HPDE6-E6E7 (cell line): ENCODE results near the gene KANSL1.

Experiments used
- DNase-seq: peaks from one replicate; pipeline ENCODE4 v3.0.0; 2011; ENCODE audit warnings: missing footprints; ENCODE audit errors: extremely low spot score

KANSL1 gene

GRCh38 chr17:46140645-46141197 is 52.5 kb downstream of the KANSL1 start:
- no peak for DNase-seq

- DNase-seq, result no peak
Measured at GRCh38 chr17:46139432-46140210, 53.6 kb downstream of the KANSL1 start.

- DNase-seq, result no peak
Measured at GRCh38 chr17:46138473-46138872, 54.8 kb downstream of the KANSL1 start.

- no peak for DNase-seq
Measured at GRCh38 chr17:46136820-46137219, 56.4 kb downstream of the KANSL1 start.

GRCh38 chr17:46135879-46136563 is 57.2 kb downstream of the KANSL1 start:
- no peak for DNase-seq

- no peak for DNase-seq
Measured at GRCh38 chr17:46135126-46135812, 58.0 kb downstream of the KANSL1 start.

GRCh38 chr17:46129302-46129701 is 63.9 kb downstream of the KANSL1 start:
- no peak for DNase-seq

- no peak for DNase-seq
Measured at GRCh38 chr17:46128453-46128852, 64.8 kb downstream of the KANSL1 start.

- DNase-seq, result no peak
Measured at GRCh38 chr17:46127524-46127923, 65.7 kb downstream of the KANSL1 start.

GRCh38 chr17:46126840-46127239 is 66.4 kb downstream of the KANSL1 start:
- DNase-seq, result no peak

- DNase-seq, result no peak
Measured at GRCh38 chr17:46125831-46126230, 67.4 kb downstream of the KANSL1 start.

GRCh38 chr17:46124695-46125592 is 68.3 kb downstream of the KANSL1 start:
- no peak for DNase-seq

- DNase-seq, result no peak
Measured at GRCh38 chr17:46123607-46124006, 69.6 kb downstream of the KANSL1 start.

- DNase-seq, result no peak
Measured at GRCh38 chr17:46122486-46122871, 70.8 kb downstream of the KANSL1 start.

GRCh38 chr17:46121841-46122485 is 71.3 kb downstream of the KANSL1 start:
- DNase-seq, result no peak

- DNase-seq, result no peak
Measured at GRCh38 chr17:46121165-46121764, 72.0 kb downstream of the KANSL1 start.

- no peak for DNase-seq
Measured at GRCh38 chr17:46120537-46120936, 72.7 kb downstream of the KANSL1 start.

- DNase-seq, result no peak
Measured at GRCh38 chr17:46120078-46120477, 73.2 kb downstream of the KANSL1 start.

- no peak for DNase-seq
Measured at GRCh38 chr17:46118964-46119363, 74.3 kb downstream of the KANSL1 start.
